OCI-LY7 (cell line): ENCODE results near the gene C12orf42. TPM values are rescaled to one million over a fixed set of nuclear protein-coding genes. Genes with fewer than 3 reads are reported as not detected.

Experiments
- BruUV-seq: library from RNA; stranded (reverse); fragments of 400-500 nt; replicated peaks from 2 replicates; lab custom pipeline; 2021; lab: Mats Ljungman, UMichigan
- CTCF ChIA-PET: fragments of 300-600 bp; sonication (Branson Sonifier 250); formaldehyde crosslinking; loops from one replicate; lab custom pipeline; 2022; ENCODE audit warnings: antibody characterized with exemption; ENCODE audit not compliant: unreplicated experiment; lab: Charles Lee
- POLR2A ChIA-PET: fragments of 300-600 bp; sonication (Branson Sonifier 250); formaldehyde crosslinking; loops from one replicate; lab custom pipeline; 2022; ENCODE audit warnings: antibody characterized with exemption; lab: Charles Lee
- DNase-seq: peaks from one replicate; pipeline ENCODE4 v3.0.0-alpha.2; 2015; ENCODE audit warnings: low spot score
- H2AFZ ChIP-seq: fragments of 200-600 bp; sonication (generic), shearing (Covaris generic); 2 replicates; pipeline ENCODE4 v1.6.1; 2014; ENCODE audit warnings: mild to moderate bottlenecking, antibody characterized with exemption, low read length, moderate library complexity
- H3K27ac ChIP-seq: fragments of 200-600 bp; sonication (generic); 2 replicates; pipeline ENCODE4 v1.5.1; 2014; ENCODE audit warnings: mixed run types, low read depth, mild to moderate bottlenecking, moderate library complexity, low read length, inconsistent platforms; ENCODE audit not compliant: poor library complexity, severe bottlenecking
- H3K36me3 ChIP-seq: fragments of 200-600 bp; sonication (generic); 2 replicates; pipeline ENCODE4 v1.6.1; 2014; ENCODE audit warnings: mild to moderate bottlenecking, antibody characterized with exemption, low read length, moderate library complexity, mixed read lengths; ENCODE audit not compliant: insufficient read depth
- H3K4me1 ChIP-seq: fragments of 200-600 bp; sonication (generic); 2 replicates; pipeline ENCODE4 v1.5.1; 2014; ENCODE audit warnings: mild to moderate bottlenecking, low read length; ENCODE audit not compliant: insufficient read depth, poor library complexity, severe bottlenecking
- H3K4me2 ChIP-seq: fragments of 200-600 bp; sonication (generic); 2 replicates; pipeline ENCODE4 v1.6.1; 2014; ENCODE audit warnings: mild to moderate bottlenecking, low read length
- H3K4me3 ChIP-seq: fragments of 200-600 bp; sonication (generic); 2 replicates; pipeline ENCODE4 v1.5.1; 2014; ENCODE audit warnings: mild to moderate bottlenecking, low read depth, low read length; ENCODE audit not compliant: poor library complexity, severe bottlenecking
- H3K79me2 ChIP-seq: fragments of 200-600 bp; sonication (generic); 2 replicates; pipeline ENCODE4 v1.6.1; 2016; ENCODE audit warnings: low read depth, mild to moderate bottlenecking, low read length, moderate library complexity, mixed read lengths; ENCODE audit not compliant: insufficient read depth
- H3K9me2 ChIP-seq: fragments of 200-600 bp; sonication (generic); 2 replicates; pipeline ENCODE4 v1.6.1; 2016; ENCODE audit warnings: mild to moderate bottlenecking, low read length, mixed read lengths; ENCODE audit not compliant: insufficient read depth
- H3K9me3 ChIP-seq: fragments of 200-600 bp; sonication (generic); 2 replicates; pipeline ENCODE4 v1.6.1; 2014; ENCODE audit warnings: mild to moderate bottlenecking, mixed run types, low read length, mixed read lengths
- H4K20me1 ChIP-seq: fragments of 200-600 bp; sonication (generic); 2 replicates; pipeline ENCODE4 v1.6.1; 2014; ENCODE audit warnings: mild to moderate bottlenecking, antibody characterized with exemption, low read length, moderate library complexity, mixed read lengths; ENCODE audit not compliant: insufficient read depth
- CTCF ChIP-seq: fragments of 200-600 bp; sonication (generic); conservative IDR thresholded peaks from 2 replicates; pipeline ENCODE4 v1.5.1; 2014; ENCODE audit warnings: mild to moderate bottlenecking, antibody characterized with exemption, low read length, moderate library complexity, mixed read lengths
- EZH2phosphoT487 ChIP-seq: fragments of 200-600 bp; sonication (generic); IDR thresholded peaks from 2 replicates; pipeline ENCODE4 v1.6.1; 2018; ENCODE audit warnings: low read depth, borderline replicate concordance, mild to moderate bottlenecking, mixed run types, antibody characterized with exemption, low read length, moderate library complexity, mixed read lengths
- intact Hi-C: fragments of 100-400 bp; cut with micrococcal nuclease; formaldehyde crosslinking; loops from one replicate; pipeline ENCODE4 v1.10.0; 2022; ENCODE audit not compliant: unreplicated experiment
- total RNA-seq, 2 experiments: library from RNA; depleted of rRNA in 1 of 2; stranded (reverse); fragments of >200 nt in 1 of 2; shearing (Covaris generic) in 1 of 2; gene quantifications; 2 replicates each; pipeline ENCODE4 v1.2.3, GENCODE V29; 2014 to 2022

The C12orf42 gene
- total RNA-seq, 2 experiments from 2014 or later = 1.2 TPM; not detected in 1

GRCh38 chr12:103423516-103423910 lies 72.3 kb downstream of the C12orf42 start:
- Histone ChIP-seq H3K4me2 (no peak overlapping the region), H4K20me1 (no peaks in the 10 kb centered on the region), H3K27ac (no peak overlapping the region), H3K4me1 (no peaks in the 10 kb centered on the region), H3K9me3 (no peaks in the 10 kb centered on the region), H3K36me3 (no peaks in the 10 kb centered on the region), H3K4me3 (no peak overlapping the region), H2AFZ (no peak overlapping the region), H3K9me2 (no peaks in the 10 kb centered on the region), H3K79me2 (no peaks in the 10 kb centered on the region)
- TF ChIP-seq EZH2phosphoT487 (no peak), CTCF (no peak)
- BruUV-seq = no TSS peak
- DNase-seq = no peak
- intact Hi-C loops = no loop called here
- CTCF ChIA-PET = no interaction called here
- POLR2A ChIA-PET = no interaction called here

DNA sequence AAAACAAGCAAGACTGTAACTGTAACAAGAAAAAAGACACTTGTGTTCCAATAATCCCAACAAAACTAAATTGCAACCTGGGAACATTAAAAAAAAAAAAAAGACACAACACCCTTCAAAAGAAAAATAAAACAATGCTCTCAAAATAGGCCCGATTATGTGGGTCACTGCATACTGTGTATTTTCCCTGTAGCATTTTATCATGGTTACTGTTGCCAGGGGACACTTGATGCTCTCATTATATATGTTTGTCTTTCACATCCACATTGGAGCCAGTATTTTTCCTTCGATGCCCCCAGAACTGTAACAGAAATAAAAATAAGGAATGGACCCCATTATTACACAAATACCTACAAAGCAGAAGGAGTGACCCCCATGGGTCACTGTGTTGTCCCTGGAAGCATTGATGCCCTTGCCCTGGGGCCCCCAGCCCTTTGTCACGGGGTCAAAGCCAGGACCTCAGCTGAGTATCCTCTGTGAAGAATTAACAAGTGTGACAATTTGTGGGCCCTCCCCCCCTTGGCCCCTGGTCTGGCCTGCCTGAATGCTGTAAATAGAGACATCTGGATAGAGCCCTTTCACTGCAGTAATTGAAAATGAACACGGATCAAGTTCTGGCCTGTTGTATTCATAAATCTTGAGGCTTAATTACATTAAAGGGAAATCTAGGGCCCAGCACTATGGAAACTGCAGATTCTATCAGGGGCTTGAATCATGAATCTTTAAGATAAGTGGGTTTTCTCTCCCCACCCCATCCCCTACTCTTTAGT lies 72.8 kb downstream of the C12orf42 start:
- DNase-seq = no peak
- Histone ChIP-seq H4K20me1 (no peaks in the 10 kb centered on the region), H2AFZ (no peak overlapping the region), H3K79me2 (no peaks in the 10 kb centered on the region), H3K9me3 (no peaks in the 10 kb centered on the region), H3K36me3 (no peaks in the 10 kb centered on the region), H3K4me3 (no peak overlapping the region), H3K27ac (no peak overlapping the region), H3K9me2 (no peaks in the 10 kb centered on the region), H3K4me2 (no peak overlapping the region), H3K4me1 (no peaks in the 10 kb centered on the region)
- CTCF ChIA-PET = no interaction called here
- no peak for TF ChIP-seq EZH2phosphoT487
- TF ChIP-seq CTCF = no peak
- BruUV-seq = no TSS peak
- intact Hi-C loops = no loop called here
- POLR2A ChIA-PET = no interaction called here

DNA sequence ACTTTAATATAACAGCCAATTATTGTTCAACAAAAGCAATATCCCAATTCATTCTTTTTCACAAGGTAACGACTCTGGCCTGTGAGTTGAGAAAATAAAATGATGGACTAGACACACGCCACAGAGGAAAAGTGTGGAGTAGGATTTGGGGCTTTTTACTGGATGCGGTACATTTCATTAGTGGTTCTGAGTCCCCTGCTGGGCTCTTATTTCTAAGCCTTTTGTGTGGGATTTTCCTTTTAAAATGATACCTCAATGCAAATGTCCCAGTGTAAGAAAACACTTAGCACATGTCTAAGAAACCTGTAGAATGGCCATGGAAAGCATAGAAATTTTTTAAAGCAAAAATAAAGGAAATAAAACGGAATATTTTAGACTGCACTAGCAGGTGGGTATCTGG lies 73.4 kb downstream of the C12orf42 start:
- intact Hi-C loops = no loop called here
- Histone ChIP-seq H3K27ac (no peak overlapping the region), H4K20me1 (no peaks in the 10 kb centered on the region), H3K9me3 (no peaks in the 10 kb centered on the region), H3K79me2 (no peaks in the 10 kb centered on the region), H3K36me3 (no peaks in the 10 kb centered on the region), H2AFZ (no peak overlapping the region), H3K4me1 (no peaks in the 10 kb centered on the region), H3K4me2 (no peak overlapping the region), H3K9me2 (no peaks in the 10 kb centered on the region), H3K4me3 (no peak overlapping the region)
- BruUV-seq = no TSS peak
- ChIA-PET CTCF (no interaction called here), POLR2A (interaction anchor here (0.7 kb wide), 1 partner anchor 1202 kb away, joined by 3 read pairs; no protein-coding TSS in a partner anchor)
- DNase-seq = no peak
- TF ChIP-seq EZH2phosphoT487 = no peak
- TF ChIP-seq CTCF = no peak
